CD4-positive, alpha-beta memory T cell (primary cell): Measurements from ENCODE around the gene KDM4C. TPM values are rescaled to one million over a fixed set of nuclear protein-coding genes. Genes with fewer than 3 reads are reported as not detected.
A peak's percentile ranks its signal among the peaks of the same experiment; 100 is the strongest.

Source experiments
- CTCF ChIA-PET: fragments of 350-600 bp; sonication (Branson Sonifier 250); formaldehyde crosslinking; loops from one replicate; lab custom pipeline; 2021; ENCODE audit warnings: inconsistent platforms; ENCODE audit not compliant: partially characterized antibody; lab: Charles Lee
- POLR2A ChIA-PET: fragments of 350-600 bp; sonication (Branson Sonifier 250); formaldehyde crosslinking; loops from one replicate; lab custom pipeline; 2021; ENCODE audit not compliant: partially characterized antibody; lab: Charles Lee
- DNase-seq, 5 donors: peaks; one replicate each; pipeline versions ENCODE4 v3.0.0 to v3.0.0-alpha.2; 2020 to 2022; ENCODE audit warnings: mixed read lengths in 1 of 5
- H3K27ac ChIP-seq: one replicate; pipeline ENCODE4 v1.7.0; 2013; ENCODE audit warnings: low read depth, low read length
- H3K27me3 ChIP-seq: 2 replicates; pipeline ENCODE4 v1.7.0; 2013; ENCODE audit warnings: mild to moderate bottlenecking, low read length, moderate library complexity; ENCODE audit not compliant: insufficient read depth
- H3K36me3 ChIP-seq: 2 replicates; pipeline ENCODE4 v1.7.0; 2013; ENCODE audit warnings: mild to moderate bottlenecking, low read length, moderate library complexity; ENCODE audit not compliant: insufficient read depth
- H3K4me1 ChIP-seq: 2 replicates; pipeline ENCODE4 v1.7.0; 2013; ENCODE audit warnings: mild to moderate bottlenecking, low read length, moderate library complexity; ENCODE audit not compliant: insufficient read depth
- H3K4me3 ChIP-seq, 2 donors: one replicate each; pipeline ENCODE4 v1.7.0; 2013; ENCODE audit warnings: low read length in 2 of 2, mild to moderate bottlenecking in 1 of 2
- H3K9me3 ChIP-seq, 2 donors: one replicate each; pipeline ENCODE4 v1.7.0; 2013; ENCODE audit warnings: low read length in 2 of 2, control low read depth in 1 of 2; ENCODE audit not compliant: control insufficient read depth in 1 of 2
- H3K27ac Mint-ChIP-seq, 7 donors: one replicate each; pipeline ENCODE4 v1.8.0; 2020 to 2021; ENCODE audit warnings: mixed read lengths in 7 of 7, mild to moderate bottlenecking in 6 of 7, inconsistent platforms in 3 of 7, moderate library complexity in 3 of 7
- H3K27me3 Mint-ChIP-seq, 2 donors: one replicate each; pipeline ENCODE4 v1.8.0; 2020 to 2021; ENCODE audit warnings: mixed read lengths in 2 of 2
- H3K36me3 Mint-ChIP-seq, 2 donors: one replicate each; pipeline ENCODE4 v1.8.0; 2020 to 2021; ENCODE audit warnings: mixed read lengths in 2 of 2, inconsistent platforms in 1 of 2, mild to moderate bottlenecking in 1 of 2
- H3K4me1 Mint-ChIP-seq, 4 donors: one replicate each; pipeline ENCODE4 v1.8.0; 2020 to 2021; ENCODE audit warnings: mixed read lengths in 4 of 4, mild to moderate bottlenecking in 1 of 4
- H3K4me3 Mint-ChIP-seq, 8 donors: one replicate each; pipeline ENCODE4 v1.8.0; 2020 to 2021; ENCODE audit warnings: mixed read lengths in 8 of 8, mild to moderate bottlenecking in 7 of 8, moderate library complexity in 6 of 8, inconsistent platforms in 3 of 8
- H3K9me3 Mint-ChIP-seq, 8 donors: one replicate each; pipeline ENCODE4 v1.8.0; 2020 to 2021; ENCODE audit warnings: mixed read lengths in 8 of 8, mild to moderate bottlenecking in 5 of 8, inconsistent platforms in 3 of 8, moderate library complexity in 1 of 8
- intact Hi-C: fragments of 100-400 bp; cut with micrococcal nuclease; formaldehyde crosslinking; loops from one replicate; pipeline ENCODE4 v1.15.1; 2023
- polyA plus RNA-seq, 2 donors: library from polyadenylated mRNA; unstranded; fragments of 300-500 nt; fragmentation: Illumina TruSeq; gene quantifications; one replicate each; pipeline ENCODE4 v1.2.3, GENCODE V29; 2021
- total RNA-seq, 2 experiments: library from RNA; stranded (reverse); gene quantifications; one replicate each; pipeline ENCODE4 v1.2.3, GENCODE V29; 2021

Gene KDM4C
- total and polyA plus RNA-seq, 4 experiments from 2014 or later, result 36.3 to 90.7 (median 58.8) TPM

DNA sequence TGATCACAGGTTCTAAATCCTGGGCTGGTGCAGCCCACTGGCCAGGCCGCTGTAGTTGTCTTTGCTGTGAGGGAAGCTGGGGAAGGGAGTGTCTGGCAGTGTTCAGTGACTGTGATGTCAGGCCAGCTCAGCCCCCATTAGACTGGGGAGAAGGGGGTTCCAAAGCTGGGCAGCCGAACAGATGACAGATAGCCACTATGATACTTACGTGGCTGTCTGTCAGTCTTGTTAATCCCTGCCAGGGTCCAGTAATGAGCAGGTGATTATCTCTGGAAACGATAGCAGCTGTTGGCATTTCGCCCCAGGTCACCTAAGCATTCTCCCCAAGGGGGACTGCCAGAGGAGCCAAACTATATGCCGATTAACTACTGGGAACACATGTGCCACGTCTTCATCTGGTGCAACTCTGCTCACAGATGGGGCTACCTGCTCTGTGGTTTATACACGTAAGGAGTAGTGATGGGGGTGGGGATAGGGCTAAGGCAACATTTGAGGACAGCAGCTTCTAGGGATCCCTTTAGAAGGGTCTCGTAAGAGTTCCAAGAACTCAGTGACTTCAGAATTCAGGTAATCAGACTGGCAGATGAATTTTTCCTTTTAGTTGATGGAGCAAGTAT is 396.3 kb downstream of the KDM4C start:
- intact Hi-C loops, result no loop called here
- ChIA-PET POLR2A (no interaction called here), CTCF (no interaction called here)
- Histone ChIP-seq H3K4me3 (no peak overlapping the region), H3K9me3 (no peaks in the 10 kb centered on the region), H3K27me3 (no peaks in the 10 kb centered on the region), H3K36me3 (no peaks in the 10 kb centered on the region), H3K4me1 (peaks cover 24% of the 10 kb centered on the region), H3K27ac (no peak overlapping the region)
- no peaks in the 10 kb centered on the region for H3K27me3 Mint-ChIP-seq
- peaks cover 0 to 4% (median 0%) of the 10 kb centered on the region in 8 donors for H3K9me3 Mint-ChIP-seq
- peaks cover 44 to 47% of the 10 kb centered on the region in 2 donors for H3K36me3 Mint-ChIP-seq
- no peak for DNase-seq
- H3K4me3 Mint-ChIP-seq, result no peak overlapping the region
- peak overlapping the region in 2 of 7 donors; percentile 13 to 36 for H3K27ac Mint-ChIP-seq
- peaks cover 24 to 57% (median 39%) of the 10 kb centered on the region in 4 donors for H3K4me1 Mint-ChIP-seq

DNA sequence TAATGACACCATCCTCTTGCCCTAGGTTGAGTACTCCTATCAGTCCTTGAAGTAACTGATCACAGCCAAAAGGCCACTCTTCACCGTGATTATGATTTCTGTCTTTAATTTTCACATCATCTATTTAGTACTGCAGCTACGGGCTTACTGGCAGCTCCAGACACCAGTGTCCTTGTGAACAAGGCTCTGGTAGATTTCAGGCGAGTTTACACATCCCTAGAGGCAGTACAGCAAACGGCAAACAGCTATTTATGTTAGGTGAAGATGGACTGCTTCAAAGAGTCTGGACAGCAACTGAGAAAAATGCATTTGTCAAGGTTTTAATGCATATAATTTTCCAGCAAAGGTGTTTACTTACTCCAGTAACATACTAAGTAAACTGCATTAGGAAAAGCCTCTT is 396.9 kb downstream of the KDM4C start:
- Mint-ChIP-seq H3K4me1 (peaks cover 21 to 53% (median 36%) of the 10 kb centered on the region in 4 donors), H3K27ac (no peak overlapping the region), H3K9me3 (peaks cover 0 to 4% (median 0%) of the 10 kb centered on the region in 8 donors), H3K4me3 (no peak overlapping the region), H3K27me3 (no peaks in the 10 kb centered on the region), H3K36me3 (peaks cover 46 to 49% of the 10 kb centered on the region in 2 donors)
- Histone ChIP-seq H3K4me1 (peaks cover 18% of the 10 kb centered on the region), H3K9me3 (no peaks in the 10 kb centered on the region), H3K27me3 (no peaks in the 10 kb centered on the region), H3K36me3 (no peaks in the 10 kb centered on the region), H3K4me3 (no peak overlapping the region), H3K27ac (no peak overlapping the region)
- intact Hi-C loops, result no loop called here
- ChIA-PET CTCF (no interaction called here), POLR2A (no interaction called here)
- no peak for DNase-seq

DNA sequence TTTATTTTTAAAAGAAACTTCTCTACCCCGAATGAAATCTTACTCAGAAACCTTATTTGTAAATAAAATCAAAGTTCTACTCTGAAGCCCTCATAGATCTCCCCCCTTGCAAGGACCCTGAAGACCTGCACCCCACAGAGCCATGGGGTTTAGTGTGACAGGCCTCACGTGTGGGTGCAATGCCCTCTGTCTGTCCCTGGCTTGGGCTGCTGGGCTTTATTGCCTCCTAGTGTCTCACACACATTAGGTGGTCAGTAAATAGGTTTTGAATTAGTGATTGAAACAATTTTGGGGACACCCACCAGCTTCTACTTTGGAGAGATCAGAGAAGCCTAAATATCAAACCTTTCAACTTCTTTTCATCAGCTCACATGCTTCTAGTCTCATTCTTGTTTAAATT is 403.7 kb downstream of the KDM4C start:
- H3K4me1 ChIP-seq, result no peaks in the 10 kb centered on the region
- peaks cover 12% of the 10 kb centered on the region for H3K36me3 ChIP-seq
- intact Hi-C loops, result no loop called here
- H3K27ac ChIP-seq, result no peak overlapping the region
- DNase-seq, result no peak
- no peak overlapping the region for H3K4me3 ChIP-seq
- no peaks in the 10 kb centered on the region for H3K27me3 ChIP-seq
- ChIA-PET POLR2A (interaction anchor here (0.6 kb wide), 1 partner anchor 15 kb away, joined by 3 read pairs; no protein-coding TSS in a partner anchor), CTCF (no interaction called here)
- Mint-ChIP-seq H3K36me3 (peaks cover 49 to 58% of the 10 kb centered on the region in 2 donors), H3K4me3 (no peak overlapping the region), H3K9me3 (peaks cover 0 to 1% (median 0%) of the 10 kb centered on the region in 8 donors), H3K4me1 (peaks cover 2 to 29% (median 11%) of the 10 kb centered on the region in 4 donors), H3K27ac (peak overlapping the region in 2 of 7 donors; percentile 13 to 63), H3K27me3 (no peaks in the 10 kb centered on the region)
- no peaks in the 10 kb centered on the region for H3K9me3 ChIP-seq

DNA sequence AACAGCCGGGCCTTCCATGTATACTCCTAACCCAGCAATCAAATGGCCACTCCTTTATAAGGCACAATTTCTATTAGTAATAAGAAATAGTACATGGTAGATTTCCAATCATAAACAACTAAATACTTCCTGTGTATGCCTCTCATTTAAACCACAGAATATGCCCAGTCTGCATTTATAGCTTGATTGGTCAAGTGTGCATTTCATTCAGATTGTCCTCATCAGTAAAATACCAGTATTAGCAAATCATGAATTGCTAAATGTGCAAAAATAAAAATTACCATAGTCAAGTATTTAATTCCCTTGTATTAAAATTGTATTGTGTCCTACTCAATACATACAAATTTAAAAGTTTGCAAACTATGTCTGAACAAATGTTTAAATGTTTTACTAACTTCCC is 406.2 kb downstream of the KDM4C start:
- H3K36me3 ChIP-seq, result peaks cover 12% of the 10 kb centered on the region
- Mint-ChIP-seq H3K4me1 (peaks cover under 1 to 12% (median 3%) of the 10 kb centered on the region in 4 donors), H3K27ac (no peak overlapping the region), H3K27me3 (no peaks in the 10 kb centered on the region), H3K4me3 (no peak overlapping the region), H3K36me3 (peaks cover 40 to 56% of the 10 kb centered on the region in 2 donors), H3K9me3 (no peaks in the 10 kb centered on the region)
- H3K27me3 ChIP-seq, result no peaks in the 10 kb centered on the region
- H3K27ac ChIP-seq, result no peak overlapping the region
- intact Hi-C loops, result no loop called here
- ChIA-PET CTCF (no interaction called here), POLR2A (no interaction called here)
- no peak overlapping the region for H3K4me3 ChIP-seq
- H3K9me3 ChIP-seq, result no peaks in the 10 kb centered on the region
- no peak for DNase-seq
- H3K4me1 ChIP-seq, result no peaks in the 10 kb centered on the region

DNA sequence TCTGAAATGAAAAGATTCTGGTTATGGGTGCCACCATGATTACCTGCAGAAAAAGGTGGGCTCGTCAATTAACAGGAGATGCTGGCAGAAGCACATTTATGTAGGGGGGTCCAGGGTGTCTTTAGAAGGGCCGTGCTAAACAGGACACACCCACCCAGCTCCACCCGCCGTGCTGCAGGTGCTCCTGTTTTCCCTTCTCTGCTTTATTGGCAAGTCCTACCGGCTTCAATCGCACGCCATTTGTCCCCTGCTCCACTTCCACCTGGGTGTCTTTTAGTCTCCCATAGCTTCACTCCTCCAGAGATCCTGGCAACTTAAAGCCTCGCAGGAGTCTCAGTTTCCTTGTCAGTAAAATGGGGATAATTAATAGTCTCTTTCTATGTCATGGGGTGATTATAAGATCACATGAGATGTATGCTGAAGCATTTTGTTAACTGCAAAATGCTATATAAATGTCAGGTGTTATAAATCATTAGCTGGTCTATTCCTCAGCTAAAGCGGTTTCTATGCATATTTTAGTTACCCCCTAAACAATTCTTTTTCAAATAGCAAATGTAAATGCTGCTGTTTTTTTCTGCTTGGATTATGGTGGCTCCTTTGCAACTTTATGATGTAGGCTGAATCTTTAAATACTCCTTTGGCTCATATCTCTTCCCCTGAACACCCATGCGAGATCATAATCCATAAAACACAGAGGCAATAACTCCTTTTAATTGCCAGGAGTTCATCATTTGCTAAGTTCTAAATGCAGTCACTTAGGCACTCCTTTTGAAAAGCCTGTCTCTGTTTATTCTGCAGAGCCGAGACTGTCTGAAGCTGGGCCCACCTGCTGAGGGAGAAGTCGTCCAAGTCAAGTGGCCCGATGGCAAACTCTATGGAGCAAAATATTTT is 406.9 kb downstream of the KDM4C start:
- POLR2A ChIA-PET, result no interaction called here
- H3K4me3 ChIP-seq, result no peak overlapping the region
- Mint-ChIP-seq H3K27me3 (no peaks in the 10 kb centered on the region), H3K36me3 (peaks cover 40 to 55% of the 10 kb centered on the region in 2 donors), H3K27ac (peak overlapping the region in 3 of 7 donors; percentile 10 to 66 (median 57)), H3K4me3 (no peak overlapping the region), H3K9me3 (no peaks in the 10 kb centered on the region), H3K4me1 (peaks cover 0 to 8% (median under 1%) of the 10 kb centered on the region in 4 donors)
- CTCF ChIA-PET, result no interaction called here
- DNase-seq, result no peak
- peaks cover 12% of the 10 kb centered on the region for H3K36me3 ChIP-seq
- H3K27ac ChIP-seq, result no peak overlapping the region
- no peaks in the 10 kb centered on the region for H3K9me3 ChIP-seq
- no peaks in the 10 kb centered on the region for H3K27me3 ChIP-seq
- intact Hi-C loops, result no loop called here
- H3K4me1 ChIP-seq, result no peaks in the 10 kb centered on the region

DNA sequence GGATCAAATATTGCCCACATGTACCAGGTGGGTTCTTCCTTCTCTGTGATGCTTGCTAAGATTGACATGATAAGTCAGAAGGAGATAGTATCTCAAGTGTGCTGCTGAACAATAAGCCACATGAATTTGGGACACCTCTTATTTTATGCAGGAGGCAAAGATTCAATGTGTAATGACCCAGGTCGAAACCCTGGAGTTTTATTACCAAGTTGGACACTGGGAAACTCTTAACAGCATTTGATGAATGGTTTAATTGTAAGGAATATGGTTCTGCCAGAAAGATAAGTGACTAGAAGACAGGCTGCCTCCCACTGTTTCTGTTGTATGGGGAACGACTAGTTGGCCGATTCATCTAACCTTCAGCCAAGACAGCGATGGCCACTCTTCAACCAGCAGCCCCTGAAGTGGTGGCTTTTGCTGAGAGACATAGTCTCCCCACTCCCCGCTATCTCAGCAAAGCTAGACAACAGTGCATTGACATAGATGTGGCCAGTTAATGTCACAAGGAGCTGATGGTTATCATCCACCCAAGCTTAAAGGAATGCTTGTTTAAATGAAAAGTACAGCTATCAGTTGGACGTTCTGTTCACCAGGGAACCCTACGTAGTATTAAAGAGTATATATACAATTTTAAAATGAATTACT is 407.7 kb downstream of the KDM4C start:
- H3K9me3 Mint-ChIP-seq, result no peaks in the 10 kb centered on the region
- H3K27ac Mint-ChIP-seq, result peak overlapping the region in 1 of 7 donors; percentile 88
- peaks cover 20% of the 10 kb centered on the region for H3K36me3 ChIP-seq
- no peaks in the 10 kb centered on the region for H3K9me3 ChIP-seq
- no peak overlapping the region for H3K4me3 ChIP-seq
- DNase-seq, result no peak
- H3K4me1 ChIP-seq, result no peaks in the 10 kb centered on the region
- peaks cover 40 to 57% of the 10 kb centered on the region in 2 donors for H3K36me3 Mint-ChIP-seq
- intact Hi-C loops, result no loop called here
- H3K27me3 ChIP-seq, result no peaks in the 10 kb centered on the region
- H3K27me3 Mint-ChIP-seq, result no peaks in the 10 kb centered on the region
- H3K4me3 Mint-ChIP-seq, result no peak overlapping the region
- H3K4me1 Mint-ChIP-seq, result peaks cover 0 to 2% (median under 1%) of the 10 kb centered on the region in 4 donors
- no peak overlapping the region for H3K27ac ChIP-seq
- POLR2A ChIA-PET, result interaction anchor here (0.6 kb wide), 1 partner anchor 21 kb away, joined by 4 read pairs; no protein-coding TSS in a partner anchor
- CTCF ChIA-PET, result no interaction called here

DNA sequence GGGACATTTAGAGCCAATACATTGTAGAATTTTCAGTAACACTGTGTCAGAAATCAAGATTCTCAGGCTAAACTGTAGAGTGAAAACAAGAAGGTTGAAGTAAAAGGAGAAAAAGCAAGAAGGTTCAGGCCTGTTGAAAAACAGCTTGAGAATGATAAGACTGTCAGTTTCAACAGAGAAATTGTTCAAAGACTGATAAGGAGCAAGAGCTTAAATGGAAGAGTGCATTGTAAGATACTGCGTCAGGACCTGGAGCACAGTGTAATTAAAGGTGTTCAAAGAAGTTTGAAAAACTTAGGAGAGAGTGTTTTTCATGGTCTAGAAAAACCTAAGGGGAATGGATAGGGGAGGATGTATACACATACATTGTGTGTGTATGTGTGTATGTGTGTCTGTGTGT is 408.3 kb downstream of the KDM4C start:
- no peak for DNase-seq
- Mint-ChIP-seq H3K27me3 (no peaks in the 10 kb centered on the region), H3K36me3 (peaks cover 43 to 62% of the 10 kb centered on the region in 2 donors), H3K9me3 (no peaks in the 10 kb centered on the region), H3K4me3 (no peak overlapping the region), H3K27ac (peak overlapping the region in 2 of 7 donors; percentile 22 to 88), H3K4me1 (peaks cover 0 to 2% (median 0%) of the 10 kb centered on the region in 4 donors)
- Histone ChIP-seq H3K9me3 (no peaks in the 10 kb centered on the region), H3K36me3 (peaks cover 24% of the 10 kb centered on the region), H3K4me3 (no peak overlapping the region), H3K27me3 (no peaks in the 10 kb centered on the region), H3K27ac (no peak overlapping the region), H3K4me1 (no peaks in the 10 kb centered on the region)
- ChIA-PET CTCF (no interaction called here), POLR2A (interaction anchor here (0.6 to 0.7 kb wide), 2 partner anchors 8 to 22 kb away, joined by 3 to 4 read pairs; no protein-coding TSS in a partner anchor)
- intact Hi-C loops, result no loop called here
